ENCODE results near the gene ERG. TPM values are rescaled to one million over a fixed set of nuclear protein-coding genes. Genes with fewer than 3 reads are reported as not detected.

The ERG gene
- total and polyA plus RNA-seq, 11 donors = 5.9 to 37.9 (median 15.4) TPM

DNA sequence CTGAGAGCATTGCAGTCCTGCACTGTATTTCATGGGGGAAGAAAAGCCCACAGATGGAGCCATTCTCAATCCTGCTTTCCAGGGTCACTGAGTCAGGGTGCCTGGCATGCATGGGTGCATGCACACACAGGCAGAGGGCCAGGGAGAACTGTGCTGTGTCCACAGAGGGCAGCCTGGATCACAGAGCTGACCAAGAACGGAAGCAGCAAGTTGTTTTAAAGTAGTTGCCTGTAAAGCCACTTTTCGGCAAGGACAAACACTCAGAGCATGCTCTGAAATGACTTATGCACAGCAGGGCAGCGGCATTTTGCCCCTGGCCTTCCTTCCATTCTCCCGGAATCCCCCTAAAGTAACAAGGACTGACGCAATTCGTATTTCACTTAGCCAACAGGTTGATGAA is 3.6 kb downstream of the ERG start:
- no peaks in the 10 kb centered on the region for H3K27me3 ChIP-seq
- peaks cover 0 to 39% (median 4%) of the 10 kb centered on the region in 12 donors for H3K4me1 ChIP-seq
- ATAC-seq (peak in 3 of 4 donors; percentile 4 to 33 (median 24)), DNase-seq (no peak)
- peak overlapping the region in 11 of 12 donors; percentile 28 to 65 (median 55) for H3K4me3 ChIP-seq
- WGBS, 4 donors = 54 to 74% (median 60%) methylated on average over 6 of the region's 6 CpGs
- peak in 1 of 2 donors; percentile 16 for TF ChIP-seq POLR2A (IDR thresholded peaks at IDR 0.05)
- TF ChIP-seq, protein P1, sequence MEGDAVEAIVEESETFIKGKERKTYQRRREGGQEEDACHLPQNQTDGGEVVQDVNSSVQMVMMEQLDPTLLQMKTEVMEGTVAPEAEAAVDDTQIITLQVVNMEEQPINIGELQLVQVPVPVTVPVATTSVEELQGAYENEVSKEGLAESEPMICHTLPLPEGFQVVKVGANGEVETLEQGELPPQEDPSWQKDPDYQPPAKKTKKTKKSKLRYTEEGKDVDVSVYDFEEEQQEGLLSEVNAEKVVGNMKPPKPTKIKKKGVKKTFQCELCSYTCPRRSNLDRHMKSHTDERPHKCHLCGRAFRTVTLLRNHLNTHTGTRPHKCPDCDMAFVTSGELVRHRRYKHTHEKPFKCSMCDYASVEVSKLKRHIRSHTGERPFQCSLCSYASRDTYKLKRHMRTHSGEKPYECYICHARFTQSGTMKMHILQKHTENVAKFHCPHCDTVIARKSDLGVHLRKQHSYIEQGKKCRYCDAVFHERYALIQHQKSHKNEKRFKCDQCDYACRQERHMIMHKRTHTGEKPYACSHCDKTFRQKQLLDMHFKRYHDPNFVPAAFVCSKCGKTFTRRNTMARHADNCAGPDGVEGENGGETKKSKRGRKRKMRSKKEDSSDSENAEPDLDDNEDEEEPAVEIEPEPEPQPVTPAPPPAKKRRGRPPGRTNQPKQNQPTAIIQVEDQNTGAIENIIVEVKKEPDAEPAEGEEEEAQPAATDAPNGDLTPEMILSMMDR (IDR thresholded peaks at IDR 0.05) = no peak
- no peaks in the 10 kb centered on the region for H3K36me3 ChIP-seq
- H3K9me3 ChIP-seq = no peaks in the 10 kb centered on the region
- H3K27ac ChIP-seq = peak overlapping the region in 11 of 12 donors; percentile 2 to 88 (median 83)
- intact Hi-C loops (cut with DNase I) = loop anchor here in 4 of 10 donors (10.0 kb wide), 3 partner anchors 60 to 110 kb away; no protein-coding TSS in a partner anchor

DNA sequence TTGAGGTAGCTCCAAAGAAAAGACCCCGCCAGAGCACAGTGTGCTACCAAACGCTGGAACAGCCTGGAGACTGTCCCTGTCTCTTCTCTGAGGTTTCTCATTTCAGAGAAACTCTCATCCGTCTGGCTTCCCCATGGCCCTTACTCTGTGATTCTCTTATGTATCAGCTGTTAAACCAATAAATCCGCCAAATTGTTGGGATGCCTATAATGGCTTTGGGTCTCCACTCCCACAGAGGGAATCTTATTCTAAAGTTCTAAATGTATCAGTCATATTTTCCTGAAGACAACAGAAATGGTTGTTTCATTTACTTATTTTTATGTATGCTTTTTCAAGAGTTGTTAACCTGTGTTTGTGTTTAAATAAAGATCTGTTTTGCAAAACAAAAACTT is 4.0 kb downstream of the ERG start:
- Histone ChIP-seq H3K9me3 (no peaks in the 10 kb centered on the region), H3K4me1 (peaks cover 0 to 43% (median 9%) of the 10 kb centered on the region in 12 donors), H3K36me3 (no peaks in the 10 kb centered on the region), H3K27me3 (no peaks in the 10 kb centered on the region), H3K4me3 (peak overlapping the region in 10 of 12 donors; percentile 25 to 65 (median 54)), H3K27ac (peak overlapping the region in 7 of 12 donors; percentile 6 to 86 (median 33))
- no peak for TF ChIP-seq POLR2A (IDR thresholded peaks at IDR 0.05)
- TF ChIP-seq, protein P1 (IDR thresholded peaks at IDR 0.05) = no peak
- DNase-seq (no peak), ATAC-seq (no peak)
- 54 to 70% (median 63%) methylated on average over 4 of the region's 4 CpGs for WGBS, 4 donors
- intact Hi-C loops (cut with DNase I) = loop anchor here in 4 of 10 donors (10.0 kb wide), 3 partner anchors 59 to 109 kb away; no protein-coding TSS in a partner anchor

DNA sequence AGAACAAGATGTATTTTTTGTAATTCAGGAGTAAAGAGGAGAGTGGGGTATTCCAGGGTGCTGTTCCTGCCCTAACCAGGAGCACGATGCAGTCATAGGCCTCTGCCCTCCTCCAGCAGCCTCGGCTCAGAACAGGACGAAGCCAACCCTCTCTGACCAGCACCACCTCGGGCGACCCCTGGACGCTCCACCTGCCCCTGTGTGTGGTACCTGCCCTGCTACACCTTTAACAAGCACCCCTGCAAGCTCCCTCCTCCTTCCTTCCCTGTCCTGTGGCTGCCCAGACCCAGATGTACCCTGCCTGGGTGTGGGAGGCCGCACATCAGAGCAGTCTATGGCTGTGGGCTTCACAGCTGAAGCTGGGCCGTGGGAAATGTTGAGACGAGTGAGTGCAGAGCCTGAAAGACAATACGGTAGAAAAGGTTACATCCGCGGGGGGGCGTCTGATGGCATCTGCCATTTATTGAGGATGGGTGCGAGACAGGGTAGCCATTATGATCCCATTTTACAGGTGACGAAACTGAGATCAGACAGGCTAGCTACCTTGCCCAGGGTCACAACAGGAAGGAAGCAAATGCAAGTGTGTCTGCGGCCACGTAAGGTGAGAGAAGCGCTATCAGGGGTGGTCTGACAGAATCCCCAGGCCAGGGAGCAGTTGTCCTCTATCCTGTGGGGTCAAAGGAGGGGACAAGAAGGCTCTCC is 4.6 kb downstream of the ERG start:
- Histone ChIP-seq H3K9me3 (no peaks in the 10 kb centered on the region), H3K4me3 (peak overlapping the region in 8 of 12 donors; percentile 10 to 65 (median 53)), H3K36me3 (no peaks in the 10 kb centered on the region), H3K27ac (peak overlapping the region in 7 of 12 donors; percentile 6 to 86 (median 35)), H3K4me1 (peaks cover 0 to 43% (median 11%) of the 10 kb centered on the region in 12 donors), H3K27me3 (no peaks in the 10 kb centered on the region)
- 72 to 78% (median 77%) methylated on average over 18 of the region's 18 CpGs for WGBS, 4 donors
- ATAC-seq = peak in 1 of 4 donors; percentile 25
- intact Hi-C loops (cut with DNase I) = loop anchor here in 4 of 10 donors (10.0 kb wide), 3 partner anchors 59 to 109 kb away; no protein-coding TSS in a partner anchor
- no peak for DNase-seq
- no peak for TF ChIP-seq POLR2A (IDR thresholded peaks at IDR 0.05)
- TF ChIP-seq, protein P1 (IDR thresholded peaks at IDR 0.05) = no peak

DNA sequence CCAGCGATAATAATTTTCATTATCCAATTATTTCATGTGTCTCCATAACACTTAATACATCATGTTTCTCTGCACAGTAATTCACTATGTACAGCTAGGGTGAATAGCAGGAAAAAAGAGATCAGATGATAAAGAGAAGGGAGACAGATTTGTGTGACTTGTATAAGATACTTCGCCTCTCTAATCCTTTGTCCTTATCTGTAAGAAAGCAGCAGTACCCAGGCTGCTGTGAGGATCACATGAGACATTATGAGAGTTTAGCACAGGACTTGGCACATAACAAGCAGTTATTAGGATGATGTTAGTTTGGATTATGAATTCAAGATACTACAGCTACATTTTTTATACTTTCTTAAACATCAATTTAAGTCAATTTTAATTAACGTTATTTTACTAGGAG is 6.3 kb downstream of the ERG start:
- H3K9me3 ChIP-seq = no peaks in the 10 kb centered on the region
- intact Hi-C loops (cut with DNase I) = loop anchor here in 4 of 10 donors (10.0 kb wide), 3 partner anchors 57 to 107 kb away; no protein-coding TSS in a partner anchor
- peak overlapping the region in 6 of 12 donors; percentile 3 to 39 (median 20) for H3K27ac ChIP-seq
- H3K4me1 ChIP-seq = peaks cover 0 to 58% (median 18%) of the 10 kb centered on the region in 12 donors
- no peak for ATAC-seq
- H3K27me3 ChIP-seq = no peaks in the 10 kb centered on the region
- TF ChIP-seq, protein P1 (IDR thresholded peaks at IDR 0.05) = no peak
- no peak for TF ChIP-seq POLR2A (IDR thresholded peaks at IDR 0.05)
- DNase-seq = no peak
- H3K36me3 ChIP-seq = no peaks in the 10 kb centered on the region
- H3K4me3 ChIP-seq = no peak overlapping the region
- WGBS, 4 donors = 44 to 65% (median 54%) methylated on average over 3 of the region's 3 CpGs

Data from heart left ventricle (tissue), 16 donors.